ENCODE results near the gene PRR15L. TPM values are rescaled to one million over a fixed set of nuclear protein-coding genes. Genes with fewer than 3 reads are reported as not detected.

The PRR15L gene
- total RNA-seq, 2 experiments from 2014 or later, result not detected

DNA sequence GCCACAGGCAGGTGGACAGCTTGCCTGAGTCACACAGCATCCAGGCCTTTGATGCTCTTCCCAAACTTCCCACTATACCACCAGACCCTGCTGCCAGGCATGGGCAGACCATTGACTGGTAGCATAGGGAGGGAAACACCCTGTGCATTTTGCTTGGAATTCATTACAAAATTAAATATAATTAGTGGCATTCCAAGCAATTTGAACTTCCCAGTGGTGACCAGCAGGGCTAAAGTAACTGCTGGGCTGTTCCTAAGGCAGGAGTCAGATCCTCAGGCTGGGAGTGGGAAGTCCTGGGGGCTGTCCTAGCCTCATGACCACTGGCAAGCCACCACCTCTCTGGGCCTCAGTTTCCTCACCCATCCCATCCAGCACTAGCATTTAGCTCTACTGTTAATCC lies 3.8 kb downstream of the PRR15L start:
- no peak overlapping the region for H3K4me3 Mint-ChIP-seq
- peaks cover 11% of the 10 kb centered on the region for H3K4me1 Mint-ChIP-seq (ENCODE audit: low read depth)
- H3K36me3 Mint-ChIP-seq, result peaks cover 1% of the 10 kb centered on the region
- no peaks in the 10 kb centered on the region for H3K9me3 Mint-ChIP-seq
- intact Hi-C loops (cut with micrococcal nuclease), result no loop called here
- ChIA-PET CTCF (interaction anchor here (17.6 kb wide), 1 partner anchor 15 kb away, joined by 290 read pairs; the partner anchor contains the start of gene CDK5RAP3), POLR2A (no interaction called here)
- H3K27me3 Mint-ChIP-seq, result no peaks in the 10 kb centered on the region
- DNase-seq, result no peak
- no peak overlapping the region for H3K27ac Mint-ChIP-seq

DNA sequence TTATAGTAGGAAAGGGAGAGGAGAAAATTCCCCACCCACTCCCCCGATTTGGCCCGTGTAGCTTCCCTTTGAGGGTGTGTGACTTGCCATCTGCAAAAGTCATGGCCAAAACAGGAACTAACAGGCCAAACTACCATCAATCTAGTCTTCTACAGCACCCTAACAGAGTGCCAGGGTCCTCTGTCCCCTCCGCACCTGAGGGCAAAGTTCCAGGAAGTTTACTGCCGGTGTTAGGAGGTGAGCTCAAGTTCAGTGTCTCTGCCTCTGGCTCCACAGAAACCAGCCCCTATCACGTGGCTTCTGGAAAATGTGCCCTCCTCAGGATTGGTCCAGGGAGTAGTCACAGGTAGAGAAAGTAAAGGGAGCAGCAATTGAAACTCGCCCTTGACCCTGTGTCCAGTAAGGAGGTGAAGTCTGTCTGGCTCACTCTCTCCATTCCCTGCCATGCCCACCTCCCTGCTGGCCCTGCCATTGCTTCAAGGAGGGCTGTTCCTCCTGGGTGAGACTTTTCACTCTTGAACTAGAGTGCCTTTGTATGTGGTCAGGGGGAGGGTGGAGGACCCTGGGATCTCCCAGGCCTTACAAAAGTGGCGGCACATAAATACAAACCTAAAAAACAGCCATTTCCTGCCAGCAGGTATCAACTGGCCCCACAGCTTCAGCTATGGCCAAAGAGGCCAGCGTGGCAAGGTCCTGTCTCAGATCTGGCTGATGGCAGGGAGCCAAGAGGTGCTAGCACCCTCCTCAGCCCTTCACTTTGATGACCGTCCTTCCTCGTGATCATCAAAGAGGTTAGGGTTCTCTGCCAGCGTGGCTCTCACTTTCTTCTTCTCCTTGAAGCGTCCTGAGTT lies 5.3 kb downstream of the PRR15L start:
- H3K4me3 Mint-ChIP-seq, result no peak overlapping the region
- DNase-seq, result no peak
- intact Hi-C loops (cut with micrococcal nuclease), result no loop called here
- ChIA-PET CTCF (interaction anchor here (0.8 to 17.6 kb wide), 2 partner anchors 8 to 17 kb away, joined by 3 to 290 read pairs; partner anchors contain the start of gene CDK5RAP3), POLR2A (interaction anchor here (0.9 kb wide), 1 partner anchor 9 kb away, joined by 3 read pairs; no protein-coding TSS in a partner anchor)
- H3K27ac Mint-ChIP-seq, result no peak overlapping the region
- no peaks in the 10 kb centered on the region for H3K9me3 Mint-ChIP-seq
- no peaks in the 10 kb centered on the region for H3K27me3 Mint-ChIP-seq
- H3K4me1 Mint-ChIP-seq (ENCODE audit: low read depth), result peaks cover 12% of the 10 kb centered on the region
- H3K36me3 Mint-ChIP-seq, result peaks cover 1% of the 10 kb centered on the region

DNA sequence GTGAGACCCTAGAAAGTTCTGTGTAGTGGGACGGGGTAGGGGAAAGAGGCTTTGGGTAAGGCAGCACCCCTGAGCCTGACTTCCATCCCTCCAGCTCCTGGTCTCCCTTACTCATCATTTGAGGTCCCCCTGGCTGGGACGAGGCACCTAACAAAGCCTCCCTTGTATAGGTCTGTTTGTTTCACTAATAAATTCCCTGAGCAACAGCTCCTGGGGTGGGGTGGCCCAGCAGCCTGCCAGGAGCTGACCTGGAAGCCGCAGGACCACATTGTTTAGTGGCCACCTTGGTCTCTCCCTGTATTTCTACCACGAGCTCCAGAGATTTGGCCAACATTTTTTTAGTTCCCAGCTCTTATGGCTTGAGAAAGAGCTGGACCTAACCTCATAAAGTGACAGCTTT lies 7.2 kb downstream of the PRR15L start:
- Mint-ChIP-seq H3K27ac (no peak overlapping the region), H3K4me1 (ENCODE audit: low read depth) (peaks cover 19% of the 10 kb centered on the region), H3K4me3 (no peak overlapping the region), H3K27me3 (no peaks in the 10 kb centered on the region), H3K36me3 (peaks cover 11% of the 10 kb centered on the region), H3K9me3 (no peaks in the 10 kb centered on the region)
- intact Hi-C loops (cut with micrococcal nuclease), result no loop called here
- DNase-seq, result no peak
- ChIA-PET CTCF (interaction anchor here (0.6 to 17.6 kb wide), 23 partner anchors 9 to 173 kb away, joined by 3 to 290 read pairs (median 4); partner anchors contain the start of genes CDK5RAP3, PNPO, SCRN2 and SNX11), POLR2A (interaction anchor here (0.6 to 1.4 kb wide), 3 partner anchors 20 to 67 kb away, joined by 3 to 7 read pairs (median 4); partner anchors contain the start of gene CDK5RAP3)

DNA sequence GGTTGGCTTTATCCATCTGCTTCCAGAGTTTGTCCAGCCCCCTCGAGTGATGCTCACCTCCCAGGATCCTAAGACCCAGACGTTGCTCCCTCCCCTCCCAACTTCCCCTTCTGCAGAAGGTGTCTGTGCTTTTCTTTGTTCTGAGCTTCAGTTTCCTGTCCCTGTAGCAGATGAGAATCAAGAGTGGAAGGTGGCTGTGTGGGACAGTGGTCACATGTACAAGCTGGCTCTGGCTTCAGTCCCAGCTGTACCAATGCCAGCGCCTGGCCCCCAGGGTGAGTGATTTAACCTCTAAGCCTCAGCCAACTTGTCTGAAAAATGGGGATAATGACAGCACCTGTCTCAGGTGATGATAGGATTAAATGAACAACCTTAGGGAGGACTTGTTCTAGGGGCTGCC lies 7.7 kb downstream of the PRR15L start:
- Mint-ChIP-seq H3K4me3 (no peak overlapping the region), H3K27me3 (no peaks in the 10 kb centered on the region), H3K27ac (no peak overlapping the region), H3K36me3 (peaks cover 13% of the 10 kb centered on the region), H3K9me3 (no peaks in the 10 kb centered on the region), H3K4me1 (ENCODE audit: low read depth) (peaks cover 24% of the 10 kb centered on the region)
- no peak for DNase-seq
- POLR2A ChIA-PET, result interaction anchor here (0.6 to 1.4 kb wide), 3 partner anchors 21 to 68 kb away, joined by 3 to 7 read pairs (median 4); partner anchors contain the start of gene CDK5RAP3
- intact Hi-C loops (cut with micrococcal nuclease), result loop anchor here (1.0 kb wide), 1 partner anchor 68 kb away; no protein-coding TSS in a partner anchor
- CTCF ChIA-PET, result interaction anchor here (0.6 to 17.6 kb wide), 29 partner anchors 8 to 612 kb away, joined by 3 to 290 read pairs (median 4); partner anchors contain the start of genes CDK5RAP3, PNPO, PRR15L and SCRN2

DNA sequence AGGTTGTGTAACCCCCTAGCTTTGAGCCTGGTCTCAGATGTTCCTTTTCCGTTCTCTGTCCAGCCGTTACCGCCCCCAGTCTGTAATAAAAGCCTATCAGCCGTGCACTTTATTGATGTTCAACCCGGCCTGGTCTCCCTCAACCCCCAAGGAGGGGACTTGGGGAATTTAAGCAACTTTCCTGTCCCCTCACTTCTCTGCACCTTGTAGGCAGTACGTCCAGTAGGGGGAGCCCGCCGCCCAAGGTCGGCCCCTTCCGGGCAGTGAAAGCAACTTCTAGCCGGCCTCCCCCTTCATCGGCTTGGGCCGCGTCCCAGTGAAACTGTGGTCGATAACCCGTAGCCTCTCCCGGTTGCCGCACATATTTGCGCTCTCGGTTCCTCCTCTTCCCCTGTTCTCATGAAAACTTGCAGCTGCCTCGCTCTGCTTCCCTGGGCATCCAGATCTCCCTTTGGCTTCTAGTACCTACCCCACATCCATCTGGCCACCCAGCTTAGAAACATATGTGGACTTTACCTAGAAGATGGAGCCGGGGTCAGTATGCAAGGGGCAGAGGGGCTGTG lies 8.4 kb downstream of the PRR15L start:
- peaks cover 17% of the 10 kb centered on the region for H3K36me3 Mint-ChIP-seq
- H3K27ac Mint-ChIP-seq, result peak overlapping the region; percentile 63
- CTCF ChIA-PET, result interaction anchor here (0.6 to 17.6 kb wide), 32 partner anchors 7 to 611 kb away, joined by 3 to 290 read pairs (median 4); partner anchors contain the start of genes CDK5RAP3, PNPO, PRR15L and SNX11

DNA sequence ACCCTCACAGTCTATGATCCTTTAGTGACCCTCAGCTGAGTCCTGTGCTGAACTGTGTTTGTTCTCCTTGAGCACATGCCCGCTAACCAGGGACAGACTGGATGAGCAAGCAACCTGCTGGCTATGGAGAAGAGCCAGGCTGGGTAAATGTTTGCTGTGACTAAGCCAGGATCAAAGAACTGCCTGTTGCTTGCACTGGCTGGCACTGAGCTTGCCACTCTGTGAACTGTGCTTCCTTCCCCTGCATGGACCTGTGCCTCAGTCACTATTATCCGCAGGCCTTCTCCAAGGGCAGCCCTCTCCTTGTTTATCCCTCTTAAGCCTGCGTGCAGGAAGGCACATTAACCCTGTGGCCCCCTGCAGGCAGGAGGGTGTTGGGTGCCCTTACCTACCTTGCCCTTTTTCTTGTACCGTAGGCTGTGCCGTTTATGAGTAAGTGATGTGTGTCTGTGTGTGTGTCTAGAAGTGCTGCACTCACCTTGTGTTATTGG lies 8.9 kb downstream of the PRR15L start:
- H3K27me3 Mint-ChIP-seq, result no peaks in the 10 kb centered on the region
- peak overlapping the region; percentile 23 for H3K27ac Mint-ChIP-seq
- H3K4me3 Mint-ChIP-seq, result no peak overlapping the region
- ChIA-PET POLR2A (interaction anchor here (1.4 kb wide), 1 partner anchor 22 kb away, joined by 7 read pairs; the partner anchor contains the start of gene CDK5RAP3), CTCF (interaction anchor here (0.6 to 17.6 kb wide), 22 partner anchors 8 to 384 kb away, joined by 3 to 290 read pairs (median 4); partner anchors contain the start of genes CDK5RAP3, PNPO, PRR15L and SP2)
- H3K4me1 Mint-ChIP-seq (ENCODE audit: low read depth), result peaks cover 29% of the 10 kb centered on the region
- no peak for DNase-seq
- H3K9me3 Mint-ChIP-seq, result no peaks in the 10 kb centered on the region
- H3K36me3 Mint-ChIP-seq, result peaks cover 17% of the 10 kb centered on the region
- intact Hi-C loops (cut with micrococcal nuclease), result loop anchor here (1.0 kb wide), 1 partner anchor 70 kb away; no protein-coding TSS in a partner anchor

More for the DNA sequence above, 8.4 kb downstream of the PRR15L start:
- Mint-ChIP-seq H3K27me3 (no peaks in the 10 kb centered on the region), H3K4me1 (ENCODE audit: low read depth) (peaks cover 28% of the 10 kb centered on the region), H3K9me3 (no peaks in the 10 kb centered on the region), H3K4me3 (peak overlapping the region; percentile 51)
- intact Hi-C loops (cut with micrococcal nuclease), result loop anchor here (1.0 kb wide), 1 partner anchor 69 kb away; no protein-coding TSS in a partner anchor
- DNase-seq, result peak; percentile 87
- POLR2A ChIA-PET, result interaction anchor here (1.4 kb wide), 1 partner anchor 22 kb away, joined by 7 read pairs; the partner anchor contains the start of gene CDK5RAP3

DNA sequence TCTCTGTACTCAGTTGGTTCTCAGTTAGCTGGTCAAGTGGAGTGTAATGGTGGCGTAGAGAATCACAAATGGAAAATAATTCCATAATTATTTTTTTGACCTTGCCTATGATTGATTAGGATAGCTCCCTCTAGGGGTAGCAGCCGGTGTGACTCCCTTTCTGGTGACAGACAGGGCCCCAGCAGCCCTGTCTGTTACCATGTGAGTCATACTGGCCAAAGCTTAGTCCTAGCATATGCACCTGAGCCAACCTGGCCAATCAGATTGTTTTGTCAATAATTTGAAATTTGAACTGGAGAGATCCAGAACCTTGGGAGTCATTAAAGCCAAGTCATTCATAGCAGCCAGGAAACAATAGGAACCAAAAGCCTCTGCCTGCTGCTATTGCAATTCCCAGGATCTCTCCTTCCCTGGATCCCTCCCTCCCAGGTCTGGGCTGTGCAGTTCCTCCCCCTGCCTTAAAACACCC lies 10.7 kb downstream of the PRR15L start:
- peaks cover 17% of the 10 kb centered on the region for H3K36me3 Mint-ChIP-seq
- H3K27ac Mint-ChIP-seq, result peak overlapping the region; percentile 54
- H3K9me3 Mint-ChIP-seq, result no peaks in the 10 kb centered on the region
- intact Hi-C loops (cut with micrococcal nuclease), result loop anchor here (1.0 kb wide), 1 partner anchor 23 kb away; no protein-coding TSS in a partner anchor
- no peak overlapping the region for H3K4me3 Mint-ChIP-seq
- CTCF ChIA-PET, result interaction anchor here (0.6 to 17.6 kb wide), 32 partner anchors 10 to 679 kb away, joined by 3 to 290 read pairs (median 4); partner anchors contain the start of genes CDK5RAP3, HOXB9, PRR15L and SCRN2
- DNase-seq, result peak; percentile 89
- H3K4me1 Mint-ChIP-seq (ENCODE audit: low read depth), result peaks cover 43% of the 10 kb centered on the region
- H3K27me3 Mint-ChIP-seq, result no peaks in the 10 kb centered on the region
- POLR2A ChIA-PET, result interaction anchor here (0.8 to 1.4 kb wide), 2 partner anchors 24 to 52 kb away, joined by 4 read pairs; partner anchors contain the start of gene CDK5RAP3

DNA sequence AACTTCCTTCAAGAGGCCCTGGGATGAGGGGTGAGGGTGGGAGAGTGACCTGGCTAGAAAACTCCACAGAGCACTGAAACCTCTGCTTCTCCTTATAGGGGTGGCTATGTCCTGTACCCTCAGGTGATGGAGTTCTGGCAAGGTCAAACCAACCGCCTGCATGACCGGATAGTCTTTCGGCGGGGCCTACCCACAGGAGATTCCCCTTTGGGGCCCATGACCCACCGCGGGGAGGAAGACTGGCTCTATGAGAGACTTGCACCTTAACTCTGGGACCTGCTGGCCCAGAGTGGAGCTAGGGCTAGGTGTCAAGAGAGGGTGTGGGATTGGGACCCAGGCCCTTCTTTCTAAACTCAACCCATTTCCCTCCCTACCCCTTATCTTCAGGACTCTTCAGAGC lies 11.2 kb downstream of the PRR15L start:
- no peaks in the 10 kb centered on the region for H3K27me3 Mint-ChIP-seq
- H3K9me3 Mint-ChIP-seq, result no peaks in the 10 kb centered on the region
- ChIA-PET CTCF (interaction anchor here (0.8 to 17.6 kb wide), 30 partner anchors 10 to 679 kb away, joined by 3 to 290 read pairs (median 4); partner anchors contain the start of genes CDK5RAP3, HOXB9, PRR15L and SCRN2), POLR2A (interaction anchor here (0.8 to 1.4 kb wide), 2 partner anchors 24 to 51 kb away, joined by 4 read pairs; partner anchors contain the start of gene CDK5RAP3)
- H3K36me3 Mint-ChIP-seq, result peaks cover 17% of the 10 kb centered on the region
- H3K4me1 Mint-ChIP-seq (ENCODE audit: low read depth), result peaks cover 45% of the 10 kb centered on the region
- intact Hi-C loops (cut with micrococcal nuclease), result no loop called here
- H3K27ac Mint-ChIP-seq, result no peak overlapping the region
- H3K4me3 Mint-ChIP-seq, result no peak overlapping the region
- no peak for DNase-seq

DNA sequence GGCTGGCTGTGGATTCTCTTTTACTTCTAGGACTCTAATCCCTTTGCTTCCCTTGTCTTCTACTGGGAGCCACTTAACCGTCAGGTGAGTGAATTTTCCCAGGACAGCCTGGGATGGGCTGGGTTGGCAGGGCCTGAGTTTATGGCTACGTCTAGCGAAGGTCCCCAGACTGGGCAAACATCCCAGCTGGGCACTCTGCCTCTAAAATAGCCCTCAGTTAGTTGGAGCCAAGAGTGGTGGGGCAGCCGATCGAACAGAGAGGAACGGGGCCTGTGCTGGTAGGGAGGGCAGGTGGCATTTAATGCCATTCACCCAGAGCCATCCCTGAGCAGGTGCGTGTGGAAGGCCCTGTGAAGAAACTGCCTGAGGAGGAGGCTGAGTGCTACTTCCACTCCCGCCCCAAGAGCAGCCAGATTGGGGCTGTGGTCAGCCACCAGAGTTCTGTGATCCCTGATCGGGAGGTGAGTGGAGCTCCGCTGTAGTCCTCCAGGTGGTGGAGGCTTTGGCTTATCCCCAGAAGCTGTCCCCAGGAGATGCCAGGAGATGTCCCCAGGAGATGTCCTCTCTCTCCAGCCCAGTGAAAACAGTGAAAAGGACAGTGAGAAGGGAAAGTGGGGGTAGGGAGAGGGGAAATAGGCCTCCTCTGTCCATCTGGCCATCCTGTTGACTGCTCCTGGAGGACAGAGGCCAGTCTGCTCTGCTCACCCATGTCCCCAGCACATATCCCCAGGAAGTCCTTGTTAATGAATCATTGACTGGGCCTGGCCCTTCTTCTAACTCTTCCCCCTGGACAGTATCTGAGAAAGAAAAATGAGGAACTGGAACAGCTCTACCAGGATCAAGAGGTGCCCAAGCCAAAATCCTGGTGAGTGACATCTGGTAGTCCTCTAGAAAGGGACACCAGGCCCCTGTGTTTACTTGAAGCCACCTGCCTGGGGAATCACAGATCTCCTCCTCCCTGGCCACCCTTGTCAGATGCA lies 11.9 kb downstream of the PRR15L start:
- intact Hi-C loops (cut with micrococcal nuclease), result no loop called here
- Mint-ChIP-seq H3K27me3 (no peaks in the 10 kb centered on the region), H3K4me1 (ENCODE audit: low read depth) (peaks cover 50% of the 10 kb centered on the region), H3K9me3 (no peaks in the 10 kb centered on the region), H3K36me3 (peaks cover 17% of the 10 kb centered on the region), H3K27ac (peak overlapping the region; percentile 6), H3K4me3 (no peak overlapping the region)
- no peak for DNase-seq
- CTCF ChIA-PET, result interaction anchor here (0.9 to 17.6 kb wide), 14 partner anchors 9 to 680 kb away, joined by 3 to 290 read pairs (median 4); partner anchors contain the start of genes CDK5RAP3, HOXB9, PRR15L and SCRN2
- POLR2A ChIA-PET, result interaction anchor here (0.8 to 1.4 kb wide), 2 partner anchors 25 to 51 kb away, joined by 4 read pairs; partner anchors contain the start of gene CDK5RAP3

DNA sequence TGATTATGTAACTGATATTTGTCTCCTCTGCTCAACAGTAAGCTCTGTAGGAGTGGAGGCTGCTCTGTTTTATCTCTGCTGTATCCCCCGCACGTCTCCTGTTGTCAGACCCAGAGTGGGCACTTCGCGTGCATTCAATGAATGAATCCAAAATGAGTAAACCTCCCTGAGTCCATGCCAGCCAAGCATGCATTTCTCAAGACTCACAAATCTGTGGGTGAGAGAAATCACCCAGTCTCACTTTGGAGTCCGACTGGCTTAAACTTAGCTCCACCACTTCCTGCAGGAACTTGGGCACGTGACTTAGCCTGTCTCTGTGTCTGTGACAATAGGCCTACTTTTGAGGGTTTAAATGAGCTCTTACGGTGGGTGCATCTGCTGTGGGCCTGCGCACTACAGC lies 12.6 kb downstream of the PRR15L start:
- no peak for DNase-seq
- no peak overlapping the region for H3K4me3 Mint-ChIP-seq
- H3K4me1 Mint-ChIP-seq (ENCODE audit: low read depth), result peaks cover 55% of the 10 kb centered on the region
- ChIA-PET POLR2A (interaction anchor here (1.6 kb wide), 1 partner anchor 49 kb away, joined by 4 read pairs; the partner anchor contains the start of gene SP2), CTCF (interaction anchor here (0.6 to 17.6 kb wide), 8 partner anchors 8 to 104 kb away, joined by 3 to 290 read pairs (median 7); partner anchors contain the start of genes CDK5RAP3 and SCRN2)
- peak overlapping the region; percentile 46 for H3K27ac Mint-ChIP-seq
- peaks cover 17% of the 10 kb centered on the region for H3K36me3 Mint-ChIP-seq
- no peaks in the 10 kb centered on the region for H3K9me3 Mint-ChIP-seq
- H3K27me3 Mint-ChIP-seq, result no peaks in the 10 kb centered on the region
- intact Hi-C loops (cut with micrococcal nuclease), result no loop called here

All from activated CD4-positive, alpha-beta memory T cell treated with anti-CD3 and anti-CD28 coated beads for 36 hours (primary cell).